ENCODE data around the gene PPP2R1B.

PPP2R1B gene

GRCh38 chr11:111745719-111746504 lies 20.3 kb downstream of the PPP2R1B start:
- no peak for DNase-seq

- no peak for DNase-seq
Measured at GRCh38 chr11:111743700-111744099, 22.5 kb downstream of the PPP2R1B start.

- DNase-seq = no peak
Measured at GRCh38 chr11:111741751-111742150, 24.4 kb downstream of the PPP2R1B start.

- DNase-seq = no peak
Measured at GRCh38 chr11:111739299-111739698, 26.9 kb downstream of the PPP2R1B start.

- no peak for DNase-seq
Measured at GRCh38 chr11:111737444-111738210, 28.6 kb downstream of the PPP2R1B start.

GRCh38 chr11:111736621-111737443 lies 29.4 kb downstream of the PPP2R1B start:
- no peak for DNase-seq

- DNase-seq = no peak
Measured at GRCh38 chr11:111736181-111736590, 30.0 kb downstream of the PPP2R1B start.

GRCh38 chr11:111735262-111736116 lies 30.7 kb downstream of the PPP2R1B start:
- DNase-seq = peak; percentile 79 to 91

GRCh38 chr11:111734954-111735261 lies 31.3 kb downstream of the PPP2R1B start:
- no peak for DNase-seq

GRCh38 chr11:111734101-111734953 lies 31.9 kb downstream of the PPP2R1B start:
- DNase-seq = no peak

GRCh38 chr11:111733611-111734088 lies 32.5 kb downstream of the PPP2R1B start:
- no peak for DNase-seq

- DNase-seq = no peak
Measured at GRCh38 chr11:111733016-111733415, 33.2 kb downstream of the PPP2R1B start.

GRCh38 chr11:111731821-111732220 lies 34.4 kb downstream of the PPP2R1B start:
- no peak for DNase-seq

GRCh38 chr11:111730871-111731591 lies 35.2 kb downstream of the PPP2R1B start:
- DNase-seq = peak; percentile 67 to 71

GRCh38 chr11:111729831-111730311 lies 36.3 kb downstream of the PPP2R1B start:
- no peak for DNase-seq

GRCh38 chr11:111729071-111729830 lies 36.9 kb downstream of the PPP2R1B start:
- DNase-seq = peak in 1 of 2 experiments; percentile 21

GRCh38 chr11:111727431-111727830 lies 38.8 kb downstream of the PPP2R1B start:
- DNase-seq = no peak

- no peak for DNase-seq
Measured at GRCh38 chr11:111726301-111726713, 39.9 kb downstream of the PPP2R1B start.

GRCh38 chr11:111725621-111726020 lies 40.6 kb downstream of the PPP2R1B start:
- no peak for DNase-seq

Data from NCI-H2081 (cell line).